GM19438 (cell line): Measurements from ENCODE around the gene JAKMIP1.

ENCODE experiments used
- ATAC-seq: cut with Tn5 transposase; IDR thresholded peaks from one replicate; pipeline ENCODE4 v1.9.1; 2021; ENCODE audit warnings: low read depth; ENCODE audit not compliant: unreplicated experiment

The JAKMIP1 gene

GRCh38 chr4:6123116-6123515 is 77.2 kb downstream of the JAKMIP1 start:
- no peak for ATAC-seq

GRCh38 chr4:6122496-6122895 is 77.9 kb downstream of the JAKMIP1 start:
- ATAC-seq, result no peak

- ATAC-seq, result no peak
Measured at GRCh38 chr4:6121941-6122340, 78.4 kb downstream of the JAKMIP1 start.

- ATAC-seq, result no peak
Measured at GRCh38 chr4:6121276-6121850, 79.0 kb downstream of the JAKMIP1 start.

GRCh38 chr4:6120361-6120760 is 80.0 kb downstream of the JAKMIP1 start:
- no peak for ATAC-seq

- no peak for ATAC-seq
Measured at GRCh38 chr4:6119507-6120020, 80.8 kb downstream of the JAKMIP1 start.

GRCh38 chr4:6118201-6118600 is 82.1 kb downstream of the JAKMIP1 start:
- ATAC-seq, result no peak

GRCh38 chr4:6116696-6117285 is 83.6 kb downstream of the JAKMIP1 start:
- ATAC-seq, result no peak

GRCh38 chr4:6115746-6116586 is 84.4 kb downstream of the JAKMIP1 start:
- no peak for ATAC-seq

- no peak for ATAC-seq
Measured at GRCh38 chr4:6115342-6115741, 85.0 kb downstream of the JAKMIP1 start.

GRCh38 chr4:6114601-6115000 is 85.7 kb downstream of the JAKMIP1 start:
- no peak for ATAC-seq

GRCh38 chr4:6114181-6114580 is 86.2 kb downstream of the JAKMIP1 start:
- ATAC-seq, result no peak

GRCh38 chr4:6113641-6114040 is 86.7 kb downstream of the JAKMIP1 start:
- no peak for ATAC-seq

GRCh38 chr4:6112606-6113290 is 87.6 kb downstream of the JAKMIP1 start:
- no peak for ATAC-seq

GRCh38 chr4:6111354-6111960 is 88.9 kb downstream of the JAKMIP1 start:
- no peak for ATAC-seq

GRCh38 chr4:6110681-6111353 is 89.5 kb downstream of the JAKMIP1 start:
- no peak for ATAC-seq

GRCh38 chr4:6109842-6110560 is 90.3 kb downstream of the JAKMIP1 start:
- ATAC-seq, result no peak

GRCh38 chr4:6107886-6108285 is 92.5 kb downstream of the JAKMIP1 start:
- no peak for ATAC-seq

GRCh38 chr4:6107114-6107791 is 93.1 kb downstream of the JAKMIP1 start:
- no peak for ATAC-seq
